RPMI7951 (cell line): ENCODE data around the gene CCDC142. TPM values are rescaled to one million over a fixed set of nuclear protein-coding genes. Genes with fewer than 3 reads are reported as not detected.

Experiments used
- DNase-seq: peaks from one replicate; pipeline ENCODE4 v3.0.0-alpha.2; 2012; ENCODE audit warnings: low read depth
- total RNA-seq: library from RNA; depleted of rRNA; stranded (reverse); fragments of >200 nt; shearing (Covaris generic); gene quantifications from 2 replicates; pipeline ENCODE4 v1.2.3, GENCODE V29; 2014; rRNA removed

The CCDC142 gene, protein sequence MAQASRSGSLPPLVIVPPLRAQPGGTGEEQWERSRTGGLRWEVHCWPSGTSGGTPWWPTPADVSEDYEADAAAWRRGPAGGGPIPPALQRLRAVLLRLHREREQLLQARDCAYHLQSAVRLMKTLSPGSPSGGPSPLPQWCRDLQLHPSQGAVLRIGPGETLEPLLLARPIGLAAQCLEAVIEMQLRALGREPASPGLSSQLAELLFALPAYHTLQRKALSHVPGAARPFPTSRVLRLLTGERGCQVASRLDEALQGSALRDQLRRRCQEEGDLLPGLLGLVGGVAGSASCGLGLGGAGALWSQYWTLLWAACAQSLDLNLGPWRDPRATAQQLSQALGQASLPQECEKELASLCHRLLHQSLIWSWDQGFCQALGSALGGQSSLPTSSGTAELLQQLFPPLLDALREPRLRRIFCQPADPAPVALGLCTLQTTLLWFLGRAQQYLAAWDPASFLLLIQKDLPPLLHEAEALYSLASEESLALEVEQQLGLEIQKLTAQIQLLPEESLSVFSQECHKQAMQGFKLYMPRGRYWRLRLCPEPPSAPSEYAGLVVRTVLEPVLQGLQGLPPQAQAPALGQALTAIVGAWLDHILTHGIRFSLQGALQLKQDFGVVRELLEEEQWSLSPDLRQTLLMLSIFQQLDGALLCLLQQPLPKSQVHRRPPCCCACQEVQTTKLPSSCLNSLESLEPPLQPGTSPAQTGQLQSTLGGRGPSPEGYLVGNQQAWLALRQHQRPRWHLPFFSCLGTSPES
- 12.3 and 14.3 TPM in 2 replicates for total RNA-seq

DNA sequence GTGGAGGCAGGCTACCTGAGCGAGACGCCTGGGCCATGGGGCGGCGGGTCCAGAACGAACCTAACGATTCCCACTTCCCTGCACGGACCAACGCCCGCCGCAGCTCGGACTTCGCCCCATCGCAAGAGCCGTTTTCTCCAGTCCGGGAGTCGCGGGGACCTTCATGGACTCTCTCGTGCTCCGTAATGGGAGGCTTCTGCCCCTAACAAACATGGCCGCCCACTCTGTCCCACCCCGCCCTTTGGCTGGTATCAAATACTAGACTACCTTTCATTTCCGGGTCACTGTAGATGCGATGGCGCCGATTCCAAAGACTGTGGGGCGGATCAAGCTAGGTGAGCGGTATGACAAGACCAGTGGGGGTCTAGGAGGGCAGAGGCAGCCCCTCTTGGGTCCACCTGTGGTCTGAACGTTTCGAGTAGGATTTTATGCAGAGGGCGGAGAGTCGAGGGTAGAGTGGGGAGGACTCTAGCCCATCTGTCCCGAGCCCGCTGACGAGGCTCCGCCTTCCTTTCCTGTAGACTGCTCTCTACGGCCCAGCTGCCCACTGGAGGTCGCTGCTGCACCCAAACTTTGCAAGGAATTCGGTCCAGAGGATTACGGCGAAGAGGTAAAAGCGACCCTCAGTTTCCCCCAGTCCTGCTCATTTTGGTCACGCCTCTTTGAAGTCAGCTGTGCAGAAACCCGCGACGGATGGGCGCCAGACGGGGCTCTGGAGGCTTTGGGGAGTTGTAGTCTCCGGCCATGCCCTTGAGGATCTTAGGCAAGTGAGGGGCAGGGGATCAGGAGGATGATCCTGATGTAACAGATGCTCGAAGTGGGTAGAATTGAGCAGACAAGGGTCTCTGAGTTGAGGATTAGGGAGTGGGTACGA is at the start of gene CCDC142, which contains the start of gene TTC31:
CCDC142 (minus strand) TSS at position 198 of the 874 bp plus-strand sequence; CDS start at position 37, 161 bp downstream.
TTC31 (plus strand) TSS at position 281 of the 874 bp plus-strand sequence; CDS start at position 296, 15 bp downstream.
- DNase-seq, result peak; percentile 95

DNA sequence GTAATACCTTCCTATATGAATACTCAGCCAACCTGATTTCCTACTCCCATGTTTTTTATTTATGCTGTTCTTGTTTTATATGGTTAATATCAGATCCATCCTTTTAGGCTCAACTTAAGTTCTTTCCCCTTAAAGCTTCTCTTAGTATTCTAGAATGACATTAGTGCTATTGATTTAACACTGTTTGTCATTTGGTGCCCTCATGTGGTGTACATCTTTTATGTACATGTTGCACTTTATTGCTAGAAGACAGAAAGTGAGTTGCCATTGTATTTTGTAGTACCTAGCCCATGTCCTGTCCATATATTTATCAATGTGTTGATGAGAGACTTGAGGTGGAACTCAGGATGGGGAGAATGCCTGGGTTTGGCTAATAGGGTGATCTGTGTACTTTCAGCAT is 49.4 kb upstream of the CCDC142 start:
- DNase-seq, result peak; percentile 66

DNA sequence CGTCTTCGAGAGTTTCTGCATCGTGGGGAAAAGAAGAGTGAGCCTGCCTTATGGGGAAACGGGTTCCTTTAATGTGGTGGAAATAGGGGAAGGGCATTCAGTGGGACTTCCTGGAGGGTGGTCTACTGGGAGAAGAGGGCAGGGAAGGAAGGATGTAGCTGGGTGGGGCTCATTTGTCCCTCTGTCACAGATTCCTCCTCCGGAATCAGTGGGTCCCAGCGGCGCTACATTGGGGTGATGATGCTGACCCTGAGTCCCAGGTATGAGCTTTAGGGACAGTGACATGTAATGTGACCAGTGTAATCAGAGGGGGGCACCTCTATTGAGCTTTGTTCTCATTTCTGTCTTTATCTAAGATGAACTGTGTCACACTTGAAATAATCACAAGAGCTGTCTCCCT is 48.9 kb upstream of the CCDC142 start:
- no peak for DNase-seq

GRCh38 chr2:74530239-74531187 is 47.7 kb upstream of the CCDC142 start:
- DNase-seq, result peak; percentile 62

DNA sequence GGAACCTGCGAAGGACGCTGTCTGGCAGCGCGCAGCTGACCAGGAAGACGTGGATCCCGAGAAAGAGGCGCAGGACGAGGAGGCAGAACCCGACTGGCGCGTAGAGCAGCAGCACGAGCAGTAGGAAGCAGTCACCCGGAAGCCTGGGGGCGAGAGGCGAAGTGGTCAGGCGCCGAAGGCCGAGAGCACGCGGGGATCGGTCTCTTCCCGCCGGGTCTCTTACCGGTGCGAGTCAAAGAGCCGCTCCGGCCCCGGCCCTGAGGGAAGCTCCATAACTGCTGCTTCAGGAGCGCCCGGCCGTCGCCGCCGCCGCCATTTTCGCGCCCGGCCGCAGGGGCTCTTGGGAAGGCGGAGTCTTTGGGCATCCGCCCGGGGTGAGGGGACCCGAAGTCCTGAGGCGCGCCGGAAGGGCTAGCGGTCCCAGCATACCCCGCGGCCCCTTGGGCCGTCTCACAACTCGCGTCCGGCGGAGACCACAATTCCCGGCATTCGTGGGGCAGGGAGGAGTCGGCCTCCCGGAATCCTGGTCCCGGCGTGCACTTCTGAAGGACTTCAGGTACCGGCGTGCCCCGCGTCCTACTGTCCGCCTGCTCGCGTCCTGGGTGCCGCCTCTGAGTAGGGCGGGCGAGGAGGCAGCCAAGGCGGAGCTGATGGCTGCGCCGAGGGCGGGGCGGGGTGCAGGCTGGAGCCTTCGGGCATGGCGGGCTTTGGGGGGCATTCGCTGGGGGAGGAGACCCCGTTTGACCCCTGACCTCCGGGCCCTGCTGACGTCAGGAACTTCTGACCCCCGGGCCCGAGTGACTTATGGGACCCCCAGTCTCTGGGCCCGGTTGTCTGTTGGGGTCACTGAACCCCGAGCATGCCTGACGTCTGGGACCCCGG is 46.8 kb upstream of the CCDC142 start, which contains the start of the genes AUP1 and HTRA2:
AUP1 (minus strand) TSS at position 350 of the 882 bp plus-strand sequence; CDS start at position 273, 77 bp downstream.
HTRA2 (plus strand) TSS at position 577 of the 882 bp plus-strand sequence; CDS start at position 651, 74 bp downstream.
- DNase-seq, result peak; percentile 99

DNA sequence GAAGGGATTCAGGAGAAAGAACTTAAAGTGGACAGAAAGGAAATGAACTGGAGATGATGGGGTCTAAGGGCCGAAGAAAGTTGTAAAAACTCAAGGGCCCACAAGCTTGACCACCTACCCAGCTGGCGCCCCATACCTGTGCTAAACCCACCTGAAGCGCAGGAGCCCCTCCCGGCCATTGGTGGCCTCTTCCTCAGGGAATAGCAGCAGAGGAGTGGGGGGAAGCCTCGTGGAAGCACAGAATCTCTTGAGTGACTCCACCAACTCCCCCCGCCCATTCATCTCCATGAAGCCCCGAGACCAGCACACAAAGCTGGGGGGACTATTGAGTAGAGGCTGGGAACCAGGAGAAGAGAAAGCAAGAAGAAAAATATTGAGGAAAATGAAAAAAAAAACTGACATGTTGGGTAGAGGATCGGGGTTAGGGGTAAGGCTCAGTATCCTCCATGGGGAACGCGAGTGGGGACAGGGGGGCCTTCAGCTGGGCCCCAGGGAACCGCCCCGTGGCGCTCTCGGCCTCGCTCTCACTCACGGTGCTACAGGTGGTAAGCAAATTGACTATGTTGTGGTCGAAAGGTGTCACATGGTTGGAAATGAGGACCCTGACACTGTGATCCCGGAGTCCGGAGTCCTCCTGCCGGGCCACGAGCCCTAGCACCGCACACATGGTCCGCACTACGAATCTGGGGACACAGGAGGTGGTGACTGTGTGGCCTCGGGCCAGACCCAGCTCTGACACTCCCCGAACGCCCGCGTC is 46.0 kb upstream of the CCDC142 start:
- DNase-seq, result no peak

DNA sequence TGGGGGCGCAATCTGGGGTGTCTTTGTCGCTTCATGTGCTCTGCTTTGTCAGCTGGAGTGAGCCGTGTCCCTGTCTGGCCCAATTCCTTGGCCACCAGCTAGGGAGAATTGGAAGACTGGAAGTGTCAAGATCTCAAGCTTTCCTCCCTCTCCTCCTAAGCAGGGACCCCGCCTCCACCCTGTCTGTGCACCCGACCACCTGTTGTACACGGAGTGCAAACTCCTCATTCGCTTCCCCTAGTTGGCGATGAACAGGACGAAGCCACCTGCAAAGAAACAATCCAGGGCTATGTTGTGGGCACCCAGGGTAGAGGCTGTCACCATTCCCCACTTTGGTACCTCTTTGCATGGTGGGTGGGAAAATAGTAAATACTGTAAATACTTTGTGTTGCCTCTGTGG is 44.9 kb upstream of the CCDC142 start:
- no peak for DNase-seq

DNA sequence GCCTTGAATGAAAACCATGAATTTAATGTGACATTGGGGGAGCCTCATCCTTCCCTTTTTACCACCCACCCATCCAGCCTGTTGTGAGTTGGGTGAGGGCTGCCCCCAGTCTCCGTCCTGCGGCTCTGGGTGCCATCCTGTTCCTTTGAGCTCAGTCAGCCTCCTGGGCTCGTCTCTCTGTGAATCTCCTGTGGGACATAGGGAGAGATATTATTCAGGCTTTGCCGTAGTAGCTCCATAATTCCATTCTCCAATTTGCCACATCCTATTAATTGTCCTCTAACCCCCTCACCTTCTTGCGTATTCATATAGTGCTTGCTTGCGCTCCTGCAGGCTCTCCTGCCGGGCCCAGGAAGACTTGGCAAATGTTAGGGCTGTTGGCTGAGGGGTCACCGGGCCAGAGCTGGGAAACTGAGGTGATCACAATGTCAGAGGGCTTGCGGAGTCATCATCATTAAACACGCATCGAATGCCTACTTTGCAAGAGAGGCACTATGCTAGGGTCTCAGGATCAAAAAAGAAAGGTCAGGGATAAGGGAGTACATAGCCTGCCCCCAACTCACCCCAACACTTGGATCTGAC is 43.9 kb upstream of the CCDC142 start:
- DNase-seq, result no peak

- DNase-seq, result peak; percentile 43
Measured at GRCh38 chr2:74525717-74526648, 43.2 kb upstream of the CCDC142 start, which contains the start of gene DQX1. TSS of gene DQX1 (minus strand) at chr2:74526231. CDS start at chr2:74525729, 502 bp downstream.

DNA sequence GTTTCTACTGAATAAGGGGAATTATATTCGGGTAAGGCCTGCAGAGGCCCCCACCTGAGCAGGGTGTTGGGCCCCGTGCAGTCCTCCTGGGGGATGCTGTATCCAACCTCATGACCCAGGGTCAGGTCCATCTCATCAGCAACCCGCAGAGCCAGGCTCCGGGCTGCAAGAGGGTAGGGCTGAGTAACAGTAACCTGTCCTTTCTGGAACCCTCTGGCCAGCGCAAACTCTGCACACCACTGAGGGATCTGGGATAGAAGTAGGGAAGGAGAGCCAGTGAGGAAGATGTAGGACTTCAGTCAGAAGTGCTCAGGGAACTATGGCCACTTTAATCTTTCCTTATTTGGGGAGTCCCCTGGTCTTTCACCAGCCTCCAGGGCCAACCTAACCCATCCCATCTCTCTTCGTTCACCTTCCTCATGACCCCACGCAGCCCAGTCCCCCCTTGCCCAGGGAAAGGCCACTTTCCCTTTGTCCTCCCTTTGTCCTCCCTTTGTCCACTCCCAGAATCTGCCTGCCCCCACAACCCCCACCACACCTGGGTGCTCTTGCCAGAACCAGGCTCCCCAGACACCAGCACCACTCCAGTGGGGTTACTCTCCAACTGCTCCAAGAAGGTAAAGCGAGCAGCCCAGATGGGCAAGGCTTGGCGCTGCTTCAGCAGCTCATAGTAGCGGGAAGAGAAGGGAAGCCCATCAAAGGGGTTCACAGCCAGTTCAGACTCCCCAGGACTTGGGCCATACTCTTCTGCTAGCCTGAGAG is 42.3 kb upstream of the CCDC142 start:
- DNase-seq, result no peak

DNA sequence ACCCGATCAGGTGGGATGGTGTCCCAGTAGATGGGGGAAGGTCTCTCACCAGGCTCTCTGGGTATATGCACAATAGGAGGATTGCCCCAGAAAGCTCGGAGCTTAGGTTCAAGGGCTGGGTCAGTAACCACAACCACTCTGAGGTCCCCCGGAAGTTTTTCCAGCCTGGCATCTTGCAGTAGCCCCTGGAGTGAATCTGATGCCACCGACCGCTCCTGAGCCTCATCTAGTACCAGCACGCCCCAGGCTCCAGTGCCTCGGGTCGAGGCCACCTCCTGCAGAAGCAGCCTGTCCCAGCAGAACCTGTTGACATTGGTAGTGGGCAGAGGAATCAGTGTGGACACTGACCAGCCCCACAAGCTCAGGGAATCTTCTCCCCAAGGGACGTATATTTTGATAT is 41.2 kb upstream of the CCDC142 start:
- DNase-seq, result no peak

DNA sequence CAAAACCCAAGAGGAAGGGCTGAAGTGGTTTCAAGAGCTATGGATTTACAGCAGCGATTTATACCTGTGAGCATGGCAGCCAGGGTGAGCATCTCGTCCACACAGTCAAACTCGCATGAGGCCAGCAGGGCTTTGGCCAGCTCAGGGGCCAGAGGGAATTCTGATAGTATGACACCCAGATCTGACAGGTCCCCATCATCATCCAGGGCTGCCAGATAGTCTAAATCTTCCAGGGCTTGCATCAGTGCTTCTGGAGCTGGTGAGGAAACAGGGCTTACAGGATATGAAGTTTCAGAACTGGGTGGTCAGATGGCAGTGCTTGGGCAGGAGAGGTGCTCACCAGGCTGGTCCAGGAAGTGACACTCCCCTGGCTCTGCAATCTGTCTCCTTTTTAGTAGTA is 39.7 kb upstream of the CCDC142 start:
- DNase-seq, result no peak

DNA sequence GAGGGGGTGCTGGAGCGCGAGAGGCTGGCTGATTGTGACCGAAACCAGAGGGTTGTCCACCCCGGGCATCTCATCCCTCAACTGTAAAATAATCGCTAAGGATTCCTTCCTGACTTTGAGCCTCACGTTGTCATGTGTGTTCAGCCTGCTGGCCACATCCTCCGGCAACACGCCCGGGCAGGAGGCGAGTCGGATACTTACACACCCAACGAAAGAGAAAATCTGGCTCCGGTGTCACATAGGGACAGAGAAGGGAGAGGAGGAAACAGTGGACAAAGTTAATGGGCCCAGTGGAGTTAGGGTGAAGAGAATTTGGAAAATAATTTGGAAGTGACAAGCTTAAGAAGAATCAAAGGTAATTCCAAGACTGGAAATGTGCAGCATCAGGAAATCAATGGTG is 33.9 kb upstream of the CCDC142 start:
- DNase-seq, result no peak

- DNase-seq, result no peak
Measured at GRCh38 chr2:74515981-74516633, 33.3 kb upstream of the CCDC142 start.

DNA sequence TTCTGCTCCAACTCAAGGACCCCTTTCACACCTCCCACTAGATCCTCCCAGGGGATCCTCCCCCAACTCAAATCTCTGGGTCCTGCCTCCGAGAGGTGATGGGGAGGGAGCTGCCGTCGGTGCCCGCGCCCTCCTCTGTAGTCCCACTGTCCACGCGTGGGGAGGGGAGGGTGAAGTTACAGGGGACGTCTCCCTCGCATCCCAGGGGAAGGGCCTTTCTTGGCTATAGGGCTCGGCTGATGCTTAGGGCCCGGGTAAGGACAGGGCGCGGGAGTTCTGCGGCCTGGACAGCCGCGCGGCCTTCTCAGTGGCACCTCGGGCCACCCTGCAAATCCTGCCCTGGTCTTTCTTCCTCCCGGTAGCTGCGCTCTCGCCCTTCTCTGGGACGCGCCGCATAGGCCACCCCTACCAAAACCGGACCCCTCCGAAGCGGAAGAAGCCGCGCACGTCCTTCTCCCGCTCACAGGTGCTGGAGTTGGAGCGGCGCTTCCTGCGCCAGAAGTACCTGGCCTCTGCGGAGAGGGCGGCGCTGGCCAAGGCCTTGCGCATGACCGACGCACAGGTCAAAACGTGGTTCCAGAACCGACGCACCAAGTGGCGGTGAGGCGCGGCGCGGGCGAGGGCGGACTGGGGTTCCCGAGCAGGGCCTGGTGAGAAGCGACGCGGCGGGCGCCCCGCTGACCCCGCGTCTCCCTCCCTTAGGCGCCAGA is 32.6 kb upstream of the CCDC142 start:
- DNase-seq, result no peak
